GM23248 (cell line): Measurements from ENCODE around the gene SPAG4. TPM values are rescaled to one million over a fixed set of nuclear protein-coding genes. Genes with fewer than 3 reads are reported as not detected.

Source experiments
- DNase-seq: peaks from one replicate; pipeline ENCODE4 v3.0.0-alpha.2; 2015
- H2AFZ ChIP-seq: fragments of 200-600 bp; sonication (generic); 2 replicates; pipeline ENCODE4 v1.6.1; 2016; ENCODE audit warnings: antibody characterized with exemption
- H3F3A ChIP-seq: fragments of 200-600 bp; sonication (generic); 2 replicates; pipeline ENCODE4 v1.6.1; 2016; ENCODE audit warnings: mild to moderate bottlenecking, antibody characterized with exemption, mixed run types; ENCODE audit not compliant: insufficient read depth
- H3K27ac ChIP-seq: fragments of 200-600 bp; sonication (generic); 2 replicates; pipeline ENCODE4 v1.5.1; 2016; ENCODE audit warnings: mild to moderate bottlenecking
- H3K27me3 ChIP-seq: fragments of 200-600 bp; sonication (generic); replicated peaks from 2 replicates; pipeline ENCODE4 v1.6.1; 2016; ENCODE audit warnings: mild to moderate bottlenecking; ENCODE audit not compliant: insufficient read depth
- H3K36me3 ChIP-seq: fragments of 200-600 bp; sonication (generic); 2 replicates; pipeline ENCODE4 v1.6.1; 2016; ENCODE audit warnings: low read depth, mild to moderate bottlenecking
- H3K4me1 ChIP-seq: fragments of 200-600 bp; sonication (generic); 2 replicates; pipeline ENCODE4 v1.6.1; 2016; ENCODE audit warnings: mild to moderate bottlenecking; ENCODE audit not compliant: insufficient read depth
- H3K4me2 ChIP-seq: fragments of 200-600 bp; sonication (generic); one replicate; pipeline ENCODE4 v1.6.1; 2016; ENCODE audit warnings: mild to moderate bottlenecking; ENCODE audit not compliant: unreplicated experiment
- H3K4me3 ChIP-seq: fragments of 200-600 bp; sonication (generic); 2 replicates; pipeline ENCODE4 v1.5.1; 2016; ENCODE audit warnings: mild to moderate bottlenecking
- H3K79me2 ChIP-seq: fragments of 200-600 bp; sonication (generic); 2 replicates; pipeline ENCODE4 v1.6.1; 2016; ENCODE audit warnings: mild to moderate bottlenecking; ENCODE audit not compliant: insufficient read depth
- H3K9ac ChIP-seq: fragments of 200-600 bp; sonication (generic); 2 replicates; pipeline ENCODE4 v1.6.1; 2016; ENCODE audit warnings: mild to moderate bottlenecking
- H3K9me2 ChIP-seq: fragments of 200-600 bp; sonication (generic); 2 replicates; pipeline ENCODE4 v1.6.1; 2016; ENCODE audit warnings: mixed run types, mild to moderate bottlenecking, moderate library complexity; ENCODE audit not compliant: insufficient read depth
- H3K9me3 ChIP-seq: fragments of 200-600 bp; sonication (generic); one replicate; pipeline ENCODE4 v1.6.1; 2017; ENCODE audit warnings: low read depth
- H4K20me1 ChIP-seq: fragments of 200-600 bp; sonication (generic); 2 replicates; pipeline ENCODE4 v1.6.0; 2016; ENCODE audit not compliant: insufficient read depth
- EZH2 ChIP-seq: fragments of 200-600 bp; sonication (generic); IDR thresholded peaks from 2 replicates; pipeline ENCODE4 v1.6.1; 2018; ENCODE audit warnings: antibody characterized with exemption, mild to moderate bottlenecking; ENCODE audit not compliant: insufficient read depth, poor library complexity, severe bottlenecking
- EZH2phosphoT487 ChIP-seq: fragments of 200-600 bp; sonication (generic); IDR thresholded peaks from 2 replicates; pipeline ENCODE4 v1.6.1; 2018; ENCODE audit warnings: antibody characterized with exemption, moderate library complexity, mild to moderate bottlenecking, low read depth; ENCODE audit not compliant: insufficient read depth
- WGBS, 2 experiments: methylation state at CpG; one replicate each; pipeline ENCODE4 v1.1.6; 2015 to 2017; ENCODE audit warnings: low lambda C conversion rate in 2 of 2, low coverage in 1 of 2; ENCODE audit errors: missing lambda C conversion rate in 2 of 2; 5-methylcytosine and 5-hydroxymethylcytosine counted together
- in situ Hi-C: fragments of 300-500 bp; cut with MboI; formaldehyde crosslinking; loops from 2 replicates; pipeline ENCODE4 v1.15.0; 2020
- polyA plus RNA-seq: library from polyadenylated mRNA; unstranded; fragments of >200 nt; fragmentation: Nextera tagmentation; extraction: Ambion mirVana; gene quantifications from 2 replicates; pipeline ENCODE4 v1.2.1, GENCODE V29; 2016
- total RNA-seq: library from RNA; depleted of rRNA; stranded (reverse); fragments of >200 nt; shearing (Covaris generic); gene quantifications from 2 replicates; pipeline ENCODE4 v1.2.3, GENCODE V29; 2014

Gene SPAG4
- total and polyA plus RNA-seq, 2 experiments from 2014 or later, result 14.2 to 17.3 TPM

DNA sequence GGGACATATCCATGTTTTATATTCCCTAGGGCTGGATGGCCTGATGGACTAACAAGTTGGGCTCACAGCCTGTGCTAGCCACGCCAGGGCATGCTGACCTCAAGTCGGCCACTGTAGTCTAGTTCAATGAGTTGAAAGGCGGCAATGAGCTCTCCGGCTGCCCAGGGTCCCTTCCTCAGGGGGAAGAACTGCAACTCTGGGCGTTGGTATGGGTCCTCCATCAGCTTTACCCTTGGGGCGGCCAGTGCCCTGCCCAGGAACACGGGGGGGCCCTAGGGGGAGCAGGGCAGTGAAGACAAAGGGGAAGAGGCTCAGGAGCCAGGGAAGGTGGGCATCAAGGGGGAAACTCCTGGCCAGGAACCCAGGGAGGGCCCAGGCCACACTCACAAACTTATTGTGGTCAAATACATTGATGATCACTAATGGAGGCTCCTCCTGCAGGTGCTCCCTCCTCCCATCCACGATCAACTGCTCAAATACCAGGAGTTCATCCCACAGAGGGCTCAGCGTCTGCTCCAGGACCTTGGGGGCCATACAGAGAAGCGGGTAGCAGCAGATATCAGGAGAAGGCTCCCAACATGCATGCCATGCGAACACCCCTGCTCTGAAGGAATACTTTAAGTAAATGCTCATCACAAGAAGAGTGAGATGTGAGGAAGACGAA is 32.8 kb upstream of the SPAG4 start:
- Histone ChIP-seq H3K79me2 (no peaks in the 10 kb centered on the region), H3K27me3 (no peaks in the 10 kb centered on the region), H4K20me1 (no peaks in the 10 kb centered on the region), H3K4me1 (no peaks in the 10 kb centered on the region), H3F3A (no peaks in the 10 kb centered on the region), H2AFZ (no peak overlapping the region), H3K4me2 (no peak overlapping the region), H3K36me3 (no peaks in the 10 kb centered on the region), H3K9me2 (no peaks in the 10 kb centered on the region), H3K9me3 (no peaks in the 10 kb centered on the region), H3K9ac (no peak overlapping the region), H3K4me3 (no peak overlapping the region), H3K27ac (no peak overlapping the region)
- TF ChIP-seq EZH2 (no peak), EZH2phosphoT487 (no peak)
- DNase-seq, result no peak
- in situ Hi-C loops, result no loop called here
- WGBS, 2 experiments, result 77 to 86% methylated on average over 12 of the region's 12 CpGs

DNA sequence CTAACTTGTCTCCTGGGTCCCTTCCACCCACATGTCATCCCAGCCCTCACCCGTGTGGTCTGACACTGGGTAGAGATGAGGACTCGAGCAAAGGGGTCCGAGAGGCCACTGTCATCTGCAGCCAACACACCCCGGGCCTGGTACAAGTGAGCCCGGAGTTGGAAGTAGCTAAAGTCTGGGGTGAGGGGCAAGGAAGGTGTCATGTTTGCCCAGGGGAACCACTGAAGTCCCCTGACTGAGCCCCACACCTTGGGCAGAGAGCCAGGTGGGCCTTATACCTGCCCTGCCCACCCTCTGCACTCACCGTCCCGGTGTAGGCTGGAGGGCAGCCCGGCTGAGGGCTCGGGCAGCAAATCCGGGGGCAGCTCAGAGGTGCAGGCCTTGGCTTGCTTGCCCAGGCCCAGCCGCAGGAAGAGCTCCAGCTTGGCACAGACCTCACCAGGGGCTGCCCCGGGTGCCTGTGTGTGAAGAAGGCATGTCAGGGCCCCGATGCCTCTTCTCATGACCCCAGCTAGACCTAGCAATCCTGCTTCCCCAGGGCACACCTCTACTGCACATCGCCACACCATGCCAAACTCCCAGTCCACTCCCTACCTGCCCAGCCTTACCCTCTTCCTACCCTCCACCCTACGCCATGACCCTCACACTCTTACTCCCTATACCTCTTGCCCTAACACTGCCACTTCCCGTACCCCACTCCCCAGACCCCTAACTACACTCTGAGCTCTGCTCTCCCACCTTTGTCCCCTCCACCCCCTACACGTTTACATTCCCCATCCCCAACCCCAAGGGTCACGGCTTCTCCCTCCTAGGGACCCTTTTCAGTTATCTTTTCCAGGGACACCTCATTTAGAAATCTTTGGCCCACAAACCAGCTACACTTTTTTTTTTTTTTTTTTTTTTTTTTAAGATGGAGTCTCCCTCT is 31.7 kb upstream of the SPAG4 start:
- Histone ChIP-seq H4K20me1 (no peaks in the 10 kb centered on the region), H3K4me1 (no peaks in the 10 kb centered on the region), H3K36me3 (no peaks in the 10 kb centered on the region), H3K79me2 (no peaks in the 10 kb centered on the region), H3K9me3 (no peaks in the 10 kb centered on the region), H2AFZ (no peak overlapping the region), H3K4me2 (no peak overlapping the region), H3K9me2 (no peaks in the 10 kb centered on the region), H3K4me3 (no peak overlapping the region), H3F3A (no peaks in the 10 kb centered on the region), H3K9ac (no peak overlapping the region), H3K27ac (no peak overlapping the region), H3K27me3 (no peaks in the 10 kb centered on the region)
- in situ Hi-C loops, result no loop called here
- 79 to 80% methylated on average over 15 to 18 of the region's 18 CpGs for WGBS, 2 experiments
- TF ChIP-seq EZH2, result no peak
- TF ChIP-seq EZH2phosphoT487, result no peak
- DNase-seq, result no peak

DNA sequence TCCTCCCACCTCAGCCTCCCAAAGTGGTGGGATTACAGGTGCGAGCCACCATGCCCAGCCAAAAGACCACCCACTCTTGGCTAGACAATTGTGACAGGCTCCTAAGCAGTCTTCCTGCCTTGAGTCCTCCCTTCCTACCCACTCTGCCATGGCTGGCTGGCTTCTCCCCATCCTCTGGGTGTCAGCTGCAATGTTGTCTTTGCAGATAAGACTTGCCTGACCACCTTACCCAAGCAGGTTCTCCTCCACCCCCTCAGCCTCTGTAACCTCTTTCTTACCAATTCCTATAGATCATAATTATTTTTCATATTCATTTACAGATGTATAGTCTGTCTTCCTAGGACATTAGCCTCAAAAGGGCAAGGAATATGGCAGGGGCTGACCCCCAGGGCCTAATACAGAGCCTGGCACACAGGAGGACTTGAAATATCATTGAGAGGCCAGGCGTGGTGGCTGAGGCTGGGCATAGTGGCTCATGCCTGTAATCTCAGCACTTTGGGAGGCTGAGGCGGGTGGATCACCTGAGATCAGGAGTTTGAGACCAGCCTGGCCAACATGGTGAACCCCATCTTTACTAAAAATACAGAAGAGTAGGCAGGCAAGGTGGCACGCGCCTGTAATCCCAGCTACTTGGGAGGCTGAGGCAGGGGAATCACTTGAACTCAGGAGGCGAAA is 28.7 kb upstream of the SPAG4 start:
- Histone ChIP-seq H3K36me3 (no peaks in the 10 kb centered on the region), H3K27ac (no peak overlapping the region), H3K79me2 (no peaks in the 10 kb centered on the region), H3K4me1 (no peaks in the 10 kb centered on the region), H3K27me3 (no peaks in the 10 kb centered on the region), H3K4me3 (no peak overlapping the region), H3K9me2 (no peaks in the 10 kb centered on the region), H3K9me3 (no peaks in the 10 kb centered on the region), H2AFZ (no peak overlapping the region), H3K4me2 (no peak overlapping the region), H3K9ac (no peak overlapping the region), H4K20me1 (no peaks in the 10 kb centered on the region), H3F3A (no peaks in the 10 kb centered on the region)
- WGBS, 2 experiments, result 86 to 90% methylated on average over 6 of the region's 6 CpGs
- in situ Hi-C loops, result no loop called here
- DNase-seq, result no peak
- TF ChIP-seq EZH2phosphoT487 (no peak), EZH2 (no peak)

- DNase-seq, result no peak
- H3K4me3 ChIP-seq, result no peak overlapping the region
- H3K9me2 ChIP-seq, result no peaks in the 10 kb centered on the region
- H3K9ac ChIP-seq, result no peak overlapping the region
- no peaks in the 10 kb centered on the region for H3K9me3 ChIP-seq
- no peaks in the 10 kb centered on the region for H3K79me2 ChIP-seq
- no peak overlapping the region for H3K27ac ChIP-seq
- no peak overlapping the region for H3K4me2 ChIP-seq
- no peaks in the 10 kb centered on the region for H3K4me1 ChIP-seq
- H4K20me1 ChIP-seq, result no peaks in the 10 kb centered on the region
- no peaks in the 10 kb centered on the region for H3K36me3 ChIP-seq
- no peaks in the 10 kb centered on the region for H3F3A ChIP-seq
- H3K27me3 ChIP-seq, result no peaks in the 10 kb centered on the region
- 77 to 82% methylated on average over 2 of the region's 2 CpGs for WGBS, 2 experiments
- no peak for TF ChIP-seq EZH2
- TF ChIP-seq EZH2phosphoT487, result no peak
- in situ Hi-C loops, result no loop called here
- H2AFZ ChIP-seq, result no peak overlapping the region
Observed at GRCh38 chr20:35587436-35587835, 28.2 kb upstream of the SPAG4 start.
